ENCODE measurements around the gene TAAR5.

DNA sequence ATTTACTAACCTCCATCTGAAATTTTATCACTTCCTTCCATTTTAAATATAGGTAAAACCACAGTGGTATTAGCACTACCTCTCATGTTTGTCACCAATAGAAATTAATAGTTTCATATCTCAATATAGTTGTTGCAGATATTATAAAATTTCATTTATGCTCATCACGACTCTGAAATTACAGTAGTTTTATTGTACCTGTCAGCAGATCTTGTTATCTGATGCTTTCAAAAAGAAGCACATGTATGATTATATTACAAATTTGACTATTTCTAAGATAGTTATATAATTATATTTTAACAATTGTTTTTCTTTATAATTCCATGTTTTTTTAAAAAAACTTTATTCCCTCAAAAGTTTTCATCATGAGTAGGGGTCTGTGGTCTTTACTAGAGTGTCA lies 4.8 kb downstream of the TAAR5 start:
- TF ChIP-seq CTCF (IDR thresholded peaks at IDR 0.05), result no peak
- TF ChIP-seq POLR2AphosphoS5 (IDR thresholded peaks at IDR 0.05), result no peak
- no peak for TF ChIP-seq POLR2A (IDR thresholded peaks at IDR 0.05)

All from prostate gland (tissue), 2 donors.